Activated naive CD4-positive, alpha-beta T cell treated with anti-CD3 and anti-CD28 coated beads, Interleukin-2, amount 10 ng/mL, durations not matched to agents 7 days and 5 days (primary cell): ENCODE measurements around the gene GRIN2A.

Experiments used
- CTCF ChIA-PET: fragments of 350-600 bp; sonication (Branson Sonifier 250); formaldehyde crosslinking; loops from one replicate; lab custom pipeline; 2021; ENCODE audit warnings: antibody characterized with exemption; lab: Charles Lee
- DNase-seq: peaks from one replicate; pipeline ENCODE4 v3.0.0-alpha.2; 2020
- H3K27ac Mint-ChIP-seq: one replicate; pipeline ENCODE4 v1.8.0; 2021; ENCODE audit warnings: mild to moderate bottlenecking, moderate library complexity, mixed read lengths
- H3K27me3 Mint-ChIP-seq: one replicate; pipeline ENCODE4 v1.8.0; 2021; ENCODE audit warnings: mild to moderate bottlenecking, mixed read lengths
- H3K36me3 Mint-ChIP-seq: one replicate; pipeline ENCODE4 v1.8.0; 2021; ENCODE audit warnings: mixed read lengths
- H3K4me1 Mint-ChIP-seq: one replicate; pipeline ENCODE4 v1.8.0; 2021; ENCODE audit warnings: mixed read lengths
- H3K4me3 Mint-ChIP-seq: one replicate; pipeline ENCODE4 v1.8.0; 2021; ENCODE audit warnings: mild to moderate bottlenecking, moderate library complexity, mixed read lengths
- H3K9me3 Mint-ChIP-seq: one replicate; pipeline ENCODE4 v1.8.0; 2021; ENCODE audit warnings: mixed read lengths

The GRIN2A gene

DNA sequence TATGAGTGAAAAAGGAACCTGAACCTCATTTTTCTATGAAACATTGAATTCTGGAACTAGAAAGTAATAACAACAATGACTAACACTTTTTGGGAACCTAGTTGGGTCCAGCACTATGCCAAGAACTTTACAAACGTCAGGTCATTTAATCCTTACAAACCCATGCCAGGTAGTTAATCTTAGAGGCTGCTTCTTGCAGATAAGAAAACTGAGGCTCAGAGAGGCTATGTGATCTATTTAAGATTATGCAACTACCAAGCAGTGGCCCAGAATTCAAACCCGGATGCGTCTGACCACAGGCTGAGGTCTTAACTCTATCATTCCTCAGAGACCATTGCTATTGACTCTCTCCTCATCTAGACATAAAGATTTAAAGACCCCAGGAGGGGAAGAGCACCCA lies 358.7 kb downstream of the GRIN2A start:
- no peaks in the 10 kb centered on the region for H3K4me1 Mint-ChIP-seq
- no peak overlapping the region for H3K27ac Mint-ChIP-seq
- no peaks in the 10 kb centered on the region for H3K27me3 Mint-ChIP-seq

DNA sequence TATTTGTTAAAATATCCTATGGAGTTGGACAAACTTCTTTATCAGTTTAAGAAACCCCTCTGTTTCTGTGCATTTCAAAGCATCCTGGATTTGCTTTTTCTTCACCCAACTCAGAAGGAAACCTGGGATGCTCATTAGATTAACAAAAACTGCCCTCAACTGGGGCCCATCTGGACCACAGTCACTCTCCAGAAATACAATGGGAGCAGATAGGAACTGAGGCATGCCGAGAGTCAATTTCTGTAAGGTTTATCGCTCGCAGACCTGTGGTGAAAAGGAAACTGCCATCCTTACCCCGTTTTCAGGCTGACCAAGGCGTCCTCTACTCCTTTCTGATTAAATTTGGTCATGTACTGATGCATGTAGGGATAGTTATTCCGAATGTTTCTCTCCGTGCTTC lies 360.3 kb downstream of the GRIN2A start:
- CTCF ChIA-PET = no interaction called here
- Mint-ChIP-seq H3K27ac (no peak overlapping the region), H3K36me3 (no peaks in the 10 kb centered on the region), H3K4me3 (no peak overlapping the region), H3K9me3 (peaks cover 6% of the 10 kb centered on the region), H3K27me3 (no peaks in the 10 kb centered on the region), H3K4me1 (no peaks in the 10 kb centered on the region)
- no peak for DNase-seq

More for the DNA sequence above, 358.7 kb downstream of the GRIN2A start:
- Mint-ChIP-seq H3K9me3 (peaks cover 2% of the 10 kb centered on the region), H3K36me3 (no peaks in the 10 kb centered on the region), H3K4me3 (no peak overlapping the region)
- no peak for DNase-seq
- CTCF ChIA-PET = no interaction called here

- H3K4me1 Mint-ChIP-seq = no peaks in the 10 kb centered on the region
- no peak overlapping the region for H3K4me3 Mint-ChIP-seq
- H3K9me3 Mint-ChIP-seq = peaks cover 4% of the 10 kb centered on the region
- CTCF ChIA-PET = no interaction called here
- H3K27ac Mint-ChIP-seq = no peak overlapping the region
- no peaks in the 10 kb centered on the region for H3K36me3 Mint-ChIP-seq
- no peak for DNase-seq
- H3K27me3 Mint-ChIP-seq = no peaks in the 10 kb centered on the region
Measured at GRCh38 chr16:9821331-9821730, 360.9 kb downstream of the GRIN2A start.

GRCh38 chr16:9820476-9821246 lies 361.6 kb downstream of the GRIN2A start:
- Mint-ChIP-seq H3K27me3 (no peaks in the 10 kb centered on the region), H3K4me3 (no peak overlapping the region), H3K9me3 (peaks cover 4% of the 10 kb centered on the region), H3K36me3 (no peaks in the 10 kb centered on the region), H3K27ac (no peak overlapping the region), H3K4me1 (no peaks in the 10 kb centered on the region)
- CTCF ChIA-PET = no interaction called here
- DNase-seq = no peak

DNA sequence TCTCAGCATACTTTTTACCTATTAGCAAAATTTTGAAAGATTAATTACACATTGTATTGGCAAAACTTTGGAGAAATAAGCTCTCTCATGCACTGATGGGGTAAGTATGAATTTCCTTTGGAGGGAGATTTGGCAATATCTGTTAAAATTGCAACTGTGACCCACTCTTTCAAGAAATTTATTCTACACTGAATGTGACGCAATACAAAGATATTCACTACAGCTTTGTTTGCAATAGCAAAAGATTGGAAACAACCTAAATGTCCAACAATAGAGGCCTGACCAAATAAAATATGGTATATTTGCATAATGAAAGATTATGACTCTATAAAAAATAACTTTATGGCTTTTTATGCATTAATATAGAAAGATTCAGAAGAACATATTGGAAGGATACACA lies 363.5 kb downstream of the GRIN2A start:
- CTCF ChIA-PET = no interaction called here
- Mint-ChIP-seq H3K9me3 (peaks cover 5% of the 10 kb centered on the region), H3K36me3 (no peaks in the 10 kb centered on the region), H3K4me1 (no peaks in the 10 kb centered on the region), H3K27ac (no peak overlapping the region), H3K4me3 (no peak overlapping the region), H3K27me3 (no peaks in the 10 kb centered on the region)
- no peak for DNase-seq

- DNase-seq = no peak
- Mint-ChIP-seq H3K36me3 (no peaks in the 10 kb centered on the region), H3K27ac (no peak overlapping the region), H3K4me3 (no peak overlapping the region), H3K27me3 (no peaks in the 10 kb centered on the region), H3K4me1 (no peaks in the 10 kb centered on the region), H3K9me3 (peaks cover 7% of the 10 kb centered on the region)
- CTCF ChIA-PET = no interaction called here
Measured at GRCh38 chr16:9817586-9817985, 364.6 kb downstream of the GRIN2A start.

- no peaks in the 10 kb centered on the region for H3K27me3 Mint-ChIP-seq
- H3K4me1 Mint-ChIP-seq = no peaks in the 10 kb centered on the region
- H3K4me3 Mint-ChIP-seq = no peak overlapping the region
- DNase-seq = no peak
- no peaks in the 10 kb centered on the region for H3K36me3 Mint-ChIP-seq
- no peak overlapping the region for H3K27ac Mint-ChIP-seq
- H3K9me3 Mint-ChIP-seq = peaks cover 7% of the 10 kb centered on the region
- CTCF ChIA-PET = no interaction called here
Measured at GRCh38 chr16:9816644-9817043, 365.6 kb downstream of the GRIN2A start.

DNA sequence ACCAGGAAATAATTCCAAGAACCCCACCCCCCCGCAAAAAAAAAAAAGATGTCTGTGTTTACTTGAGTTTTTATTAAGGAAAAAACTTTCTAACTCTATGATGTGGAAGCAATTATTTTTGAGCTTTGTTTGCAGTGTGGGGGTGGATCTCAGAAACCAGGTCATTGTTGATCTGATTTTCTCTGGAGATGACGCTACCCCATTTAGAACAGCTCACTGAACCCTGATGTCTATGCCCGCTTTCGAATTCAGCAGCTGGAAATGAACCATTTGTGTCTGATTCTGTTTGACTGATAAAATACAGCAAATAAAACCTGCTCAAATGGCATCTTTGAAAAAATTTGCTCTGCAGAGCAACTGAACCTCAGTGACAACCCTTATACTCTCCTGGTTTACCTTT lies 368.6 kb downstream of the GRIN2A start:
- H3K27ac Mint-ChIP-seq = no peak overlapping the region
- H3K4me3 Mint-ChIP-seq = no peak overlapping the region
- no peaks in the 10 kb centered on the region for H3K4me1 Mint-ChIP-seq
- H3K9me3 Mint-ChIP-seq = peaks cover 7% of the 10 kb centered on the region
- H3K36me3 Mint-ChIP-seq = no peaks in the 10 kb centered on the region
- DNase-seq = no peak
- H3K27me3 Mint-ChIP-seq = no peaks in the 10 kb centered on the region
- CTCF ChIA-PET = no interaction called here

- Mint-ChIP-seq H3K4me1 (no peaks in the 10 kb centered on the region), H3K27ac (no peak overlapping the region), H3K4me3 (no peak overlapping the region), H3K27me3 (no peaks in the 10 kb centered on the region), H3K9me3 (peaks cover 17% of the 10 kb centered on the region), H3K36me3 (no peaks in the 10 kb centered on the region)
- DNase-seq = no peak
- CTCF ChIA-PET = no interaction called here
Measured at GRCh38 chr16:9808210-9808609, 374.0 kb downstream of the GRIN2A start.

DNA sequence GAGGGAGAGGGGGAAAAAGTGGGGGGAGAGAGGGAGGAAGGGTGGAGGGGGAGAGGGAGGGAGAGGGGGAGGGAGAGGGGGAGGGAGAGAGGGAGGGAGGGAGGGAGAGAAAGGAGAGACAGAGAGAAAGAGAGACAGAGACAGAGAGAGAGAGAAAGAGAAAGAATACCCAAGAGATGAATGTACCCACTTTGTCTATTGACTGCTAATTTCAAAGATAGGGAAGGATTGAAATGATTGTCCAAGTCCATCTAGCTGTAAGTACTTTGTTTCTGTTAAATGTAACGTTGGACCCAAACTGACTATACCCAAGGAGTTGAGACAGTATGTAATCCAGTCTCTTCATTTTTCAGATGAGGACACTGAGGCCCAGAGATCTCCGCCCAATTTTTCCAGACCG lies 374.9 kb downstream of the GRIN2A start:
- CTCF ChIA-PET = no interaction called here
- no peak overlapping the region for H3K4me3 Mint-ChIP-seq
- H3K27me3 Mint-ChIP-seq = no peaks in the 10 kb centered on the region
- H3K36me3 Mint-ChIP-seq = no peaks in the 10 kb centered on the region
- H3K4me1 Mint-ChIP-seq = no peaks in the 10 kb centered on the region
- H3K27ac Mint-ChIP-seq = no peak overlapping the region
- no peak for DNase-seq
- H3K9me3 Mint-ChIP-seq = peaks cover 17% of the 10 kb centered on the region

DNA sequence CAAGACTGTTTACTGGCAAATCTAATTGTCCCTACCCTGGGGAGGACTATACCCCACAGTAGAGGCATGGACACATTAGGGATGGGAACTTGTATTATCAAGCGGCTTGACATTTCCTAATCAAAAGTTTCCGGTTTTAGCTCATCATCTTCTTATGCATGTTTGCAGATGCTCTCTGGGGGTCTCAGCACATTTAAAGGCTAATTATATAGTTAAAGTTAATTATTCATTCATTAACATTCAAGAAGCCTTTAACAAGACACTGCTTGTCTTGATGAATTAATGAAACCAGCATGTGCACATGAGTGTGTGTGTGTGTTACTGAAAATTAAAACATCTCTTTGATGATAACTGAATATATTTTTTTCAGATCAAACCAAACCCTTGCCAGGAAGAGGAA lies 377.1 kb downstream of the GRIN2A start:
- CTCF ChIA-PET = no interaction called here
- no peaks in the 10 kb centered on the region for H3K4me1 Mint-ChIP-seq
- no peaks in the 10 kb centered on the region for H3K27me3 Mint-ChIP-seq
- H3K36me3 Mint-ChIP-seq = no peaks in the 10 kb centered on the region
- H3K4me3 Mint-ChIP-seq = no peak overlapping the region
- peaks cover 31% of the 10 kb centered on the region for H3K9me3 Mint-ChIP-seq
- no peak overlapping the region for H3K27ac Mint-ChIP-seq
- DNase-seq = no peak

GRCh38 chr16:9802160-9802559 lies 380.1 kb downstream of the GRIN2A start:
- H3K9me3 Mint-ChIP-seq = peaks cover 22% of the 10 kb centered on the region
- DNase-seq = no peak
- H3K4me3 Mint-ChIP-seq = no peak overlapping the region
- no peaks in the 10 kb centered on the region for H3K36me3 Mint-ChIP-seq
- no peaks in the 10 kb centered on the region for H3K4me1 Mint-ChIP-seq
- no peaks in the 10 kb centered on the region for H3K27me3 Mint-ChIP-seq
- CTCF ChIA-PET = no interaction called here
- no peak overlapping the region for H3K27ac Mint-ChIP-seq

GRCh38 chr16:9801651-9802050 lies 380.6 kb downstream of the GRIN2A start:
- H3K4me3 Mint-ChIP-seq = no peak overlapping the region
- H3K4me1 Mint-ChIP-seq = no peaks in the 10 kb centered on the region
- H3K27me3 Mint-ChIP-seq = no peaks in the 10 kb centered on the region
- no peak overlapping the region for H3K27ac Mint-ChIP-seq
- CTCF ChIA-PET = no interaction called here
- H3K9me3 Mint-ChIP-seq = peaks cover 22% of the 10 kb centered on the region
- no peak for DNase-seq
- H3K36me3 Mint-ChIP-seq = no peaks in the 10 kb centered on the region

DNA sequence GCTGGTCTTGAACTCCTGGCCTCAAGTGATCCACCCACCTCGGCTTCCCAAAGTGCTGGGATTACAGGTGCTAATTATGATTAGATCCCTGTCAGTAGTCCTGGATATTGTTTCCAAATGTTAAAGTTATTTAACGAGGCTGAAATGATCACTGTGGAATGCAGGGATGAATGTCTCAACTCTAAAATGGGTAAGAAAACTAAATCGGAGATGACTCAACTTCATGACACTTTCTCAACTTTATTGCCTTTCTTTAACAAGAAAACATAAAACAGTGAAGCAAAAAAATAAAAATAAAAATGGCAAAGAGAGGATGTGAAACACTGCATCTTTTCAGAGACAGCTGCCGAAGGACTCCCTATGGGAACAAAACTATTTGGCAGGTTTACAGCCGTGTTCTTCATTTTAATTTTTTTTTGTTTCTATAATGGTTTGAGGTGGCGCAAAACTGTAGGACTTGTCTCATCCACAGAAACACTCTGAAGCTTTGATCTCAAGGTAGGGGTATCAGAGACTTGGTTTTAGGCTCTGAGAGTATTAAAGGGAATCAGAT lies 382.0 kb downstream of the GRIN2A start:
- H3K4me3 Mint-ChIP-seq = no peak overlapping the region

GRCh38 chr16:9798952-9799580 lies 383.2 kb downstream of the GRIN2A start:
- no peak for DNase-seq
- Mint-ChIP-seq H3K4me1 (no peaks in the 10 kb centered on the region), H3K9me3 (peaks cover 18% of the 10 kb centered on the region), H3K4me3 (no peak overlapping the region), H3K27me3 (no peaks in the 10 kb centered on the region), H3K27ac (no peak overlapping the region), H3K36me3 (no peaks in the 10 kb centered on the region)
- CTCF ChIA-PET = no interaction called here

More for the DNA sequence above, 382.0 kb downstream of the GRIN2A start:
- no peaks in the 10 kb centered on the region for H3K27me3 Mint-ChIP-seq
- peaks cover 14% of the 10 kb centered on the region for H3K9me3 Mint-ChIP-seq
- no peaks in the 10 kb centered on the region for H3K36me3 Mint-ChIP-seq
- no peak overlapping the region for H3K27ac Mint-ChIP-seq
- DNase-seq = no peak
- CTCF ChIA-PET = no interaction called here
- no peaks in the 10 kb centered on the region for H3K4me1 Mint-ChIP-seq
